Body of pancreas (tissue), 4 donors: ENCODE data around the gene RASGRP2. TPM values are rescaled to one million over a fixed set of nuclear protein-coding genes. Genes with fewer than 3 reads are reported as not detected.

Experiments used
- ATAC-seq: fragments of 150-250 bp; one replicate; pipeline ENCODE4 v1.9.1; 2016
- DNase-seq, 4 donors: peaks; one replicate each; pipeline ENCODE4 v3.0.0-alpha.2; 2019
- H3K27ac ChIP-seq, 4 donors: fragments of 200-600 bp; sonication (generic); 1 replicate in 3 of 4; 2 replicates in 1 of 4; pipeline versions ENCODE4 v1.5.1 to v1.6.1; 2016 to 2019; ENCODE audit warnings: mild to moderate bottlenecking in 1 of 4, mixed read lengths in 1 of 4, moderate library complexity in 1 of 4
- H3K27me3 ChIP-seq, 2 donors: fragments of 200-600 bp; sonication (generic); one replicate each; pipeline ENCODE4 v1.6.0; 2016; ENCODE audit warnings: mild to moderate bottlenecking in 1 of 2
- H3K36me3 ChIP-seq, 2 donors: fragments of 200-600 bp; sonication (generic); replicated peaks in 1 of 2; 2 replicates each; pipeline ENCODE4 v1.5.1; 2016; ENCODE audit warnings: low read depth in 2 of 2; ENCODE audit not compliant: insufficient read depth in 1 of 2
- H3K4me1 ChIP-seq: fragments of 200-600 bp; sonication (generic); one replicate; pipeline ENCODE4 v1.6.0; 2016
- H3K4me3 ChIP-seq, 2 donors: fragments of 200-600 bp; sonication (generic); 1 replicate in 1 of 2; 2 replicates in 1 of 2; pipeline ENCODE4 v1.5.1; 2016 to 2019
- H3K9me3 ChIP-seq, 3 donors: fragments of 200-600 bp; sonication (generic); 1 replicate in 2 of 3; 2 replicates in 1 of 3; pipeline ENCODE4 v1.5.1; 2016
- POLR2A ChIP-seq, 3 donors: fragments of 450-650 bp; IDR thresholded peaks; one replicate each; pipeline ENCODE4 v1.6.1; 2016; ENCODE audit warnings: antibody characterized with exemption in 3 of 3, mild to moderate bottlenecking in 2 of 3
- WGBS, 2 donors: methylation state at CpG; one replicate each; pipeline ENCODE4 v1.1.5; 2017; 5-methylcytosine and 5-hydroxymethylcytosine counted together
- intact Hi-C: fragments of 100-400 bp; cut with DNase I; formaldehyde crosslinking; loops from one replicate; pipeline ENCODE4 v1.15.1; 2023
- total RNA-seq, 2 donors: library from RNA; depleted of rRNA; stranded (reverse); fragments of >200 nt; gene quantifications; one replicate each; pipeline ENCODE4 v1.1.0, GENCODE V29; 2016
- TF ChIP-seq, protein P1 (sequence below), 7 experiments: fragments of 450-650 bp in 4 of 7; fragments of 200-600 bp in 3 of 7; sonication (generic) in 3 of 7; IDR thresholded peaks; one replicate each; pipeline ENCODE4 v1.5.1; 2016 to 2019; ENCODE audit warnings: antibody characterized with exemption in 7 of 7

RASGRP2 gene
- total RNA-seq, 2 donors from 2014 or later: 4.6 to 17.9 TPM

DNA sequence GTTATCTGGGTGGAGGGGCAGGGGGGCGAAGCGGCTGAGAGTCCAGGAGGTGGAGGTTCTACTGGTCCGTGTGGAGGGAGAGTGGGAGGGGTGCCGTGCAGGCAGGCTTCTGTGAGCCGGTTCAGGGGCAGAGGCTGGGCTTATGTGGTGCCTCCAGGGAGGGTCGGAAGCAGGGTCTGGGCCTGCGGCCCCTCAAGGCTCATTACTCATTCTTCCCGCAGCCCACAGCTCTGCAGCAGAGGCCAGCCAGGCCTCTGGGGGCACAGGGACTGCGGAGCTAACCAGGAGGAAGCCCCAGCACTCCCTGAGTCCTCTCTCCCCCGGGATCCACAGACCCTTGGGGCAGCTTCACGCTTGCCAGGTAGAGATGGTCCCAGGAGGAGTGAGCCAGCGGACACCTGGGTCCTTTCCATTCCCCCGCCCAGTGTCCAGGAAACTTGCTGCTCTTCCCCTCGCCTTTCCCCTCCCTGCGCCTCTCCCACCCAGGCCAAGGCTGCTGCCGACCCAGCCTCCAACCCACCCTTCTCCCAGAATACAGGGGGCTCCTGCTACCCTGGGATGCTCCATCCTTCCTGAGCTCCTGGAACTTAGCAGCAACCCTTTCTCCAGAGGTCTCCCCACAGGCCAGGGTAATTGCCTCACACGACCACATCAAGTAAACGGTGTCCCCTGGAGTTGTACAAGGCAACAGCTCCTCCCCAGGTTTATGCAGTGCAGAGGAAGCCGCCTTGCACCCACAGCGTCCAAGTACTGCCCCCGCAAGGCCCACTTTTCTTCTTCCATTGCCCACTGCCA is 27.3 kb downstream of the RASGRP2 start:
- H3K4me1 ChIP-seq: peaks cover 13% of the 10 kb centered on the region
- intact Hi-C loops: no loop called here
- no peaks in the 10 kb centered on the region for H3K9me3 ChIP-seq
- H3K27ac ChIP-seq: no peak overlapping the region
- DNase-seq (no peak), ATAC-seq (no peak)
- no peaks in the 10 kb centered on the region for H3K36me3 ChIP-seq
- H3K4me3 ChIP-seq: no peak overlapping the region
- H3K27me3 ChIP-seq: peaks cover 0 to 37% of the 10 kb centered on the region in 2 donors
- 41 to 46% methylated on average over 13 to 21 of the region's 21 CpGs for WGBS, 2 donors
- TF ChIP-seq, protein P1, sequence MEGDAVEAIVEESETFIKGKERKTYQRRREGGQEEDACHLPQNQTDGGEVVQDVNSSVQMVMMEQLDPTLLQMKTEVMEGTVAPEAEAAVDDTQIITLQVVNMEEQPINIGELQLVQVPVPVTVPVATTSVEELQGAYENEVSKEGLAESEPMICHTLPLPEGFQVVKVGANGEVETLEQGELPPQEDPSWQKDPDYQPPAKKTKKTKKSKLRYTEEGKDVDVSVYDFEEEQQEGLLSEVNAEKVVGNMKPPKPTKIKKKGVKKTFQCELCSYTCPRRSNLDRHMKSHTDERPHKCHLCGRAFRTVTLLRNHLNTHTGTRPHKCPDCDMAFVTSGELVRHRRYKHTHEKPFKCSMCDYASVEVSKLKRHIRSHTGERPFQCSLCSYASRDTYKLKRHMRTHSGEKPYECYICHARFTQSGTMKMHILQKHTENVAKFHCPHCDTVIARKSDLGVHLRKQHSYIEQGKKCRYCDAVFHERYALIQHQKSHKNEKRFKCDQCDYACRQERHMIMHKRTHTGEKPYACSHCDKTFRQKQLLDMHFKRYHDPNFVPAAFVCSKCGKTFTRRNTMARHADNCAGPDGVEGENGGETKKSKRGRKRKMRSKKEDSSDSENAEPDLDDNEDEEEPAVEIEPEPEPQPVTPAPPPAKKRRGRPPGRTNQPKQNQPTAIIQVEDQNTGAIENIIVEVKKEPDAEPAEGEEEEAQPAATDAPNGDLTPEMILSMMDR (IDR thresholded peaks at IDR 0.05): no peak
- no peak for TF ChIP-seq POLR2A (IDR thresholded peaks at IDR 0.05)

GRCh38 chr11:64715756-64716472 is 28.0 kb downstream of the RASGRP2 start:
- no peaks in the 10 kb centered on the region for H3K36me3 ChIP-seq
- no peak overlapping the region for H3K27ac ChIP-seq
- intact Hi-C loops: no loop called here
- DNase-seq: no peak
- H3K4me1 ChIP-seq: peaks cover 13% of the 10 kb centered on the region
- peaks cover 0 to 44% of the 10 kb centered on the region in 2 donors for H3K27me3 ChIP-seq
- no peak overlapping the region for H3K4me3 ChIP-seq
- TF ChIP-seq POLR2A (IDR thresholded peaks at IDR 0.05): no peak
- TF ChIP-seq, protein P1 (IDR thresholded peaks at IDR 0.05): no peak
- 31 to 43% methylated on average over 10 to 13 of the region's 13 CpGs for WGBS, 2 donors
- H3K9me3 ChIP-seq: no peaks in the 10 kb centered on the region
- ATAC-seq: no peak

GRCh38 chr11:64715110-64715509 is 28.8 kb downstream of the RASGRP2 start:
- intact Hi-C loops: no loop called here
- no peak overlapping the region for H3K27ac ChIP-seq
- peaks cover 13% of the 10 kb centered on the region for H3K4me1 ChIP-seq
- 8 to 17% methylated on average over 5 of the region's 5 CpGs for WGBS, 2 donors
- peaks cover 0 to 52% of the 10 kb centered on the region in 2 donors for H3K27me3 ChIP-seq
- no peak overlapping the region for H3K4me3 ChIP-seq
- H3K9me3 ChIP-seq: no peaks in the 10 kb centered on the region
- no peak for ATAC-seq
- no peak for TF ChIP-seq POLR2A (IDR thresholded peaks at IDR 0.05)
- TF ChIP-seq, protein P1 (IDR thresholded peaks at IDR 0.05): no peak
- no peaks in the 10 kb centered on the region for H3K36me3 ChIP-seq
- no peak for DNase-seq

- Histone ChIP-seq H3K4me3 (no peak overlapping the region), H3K36me3 (no peaks in the 10 kb centered on the region), H3K27me3 (peaks cover 0 to 52% of the 10 kb centered on the region in 2 donors), H3K9me3 (no peaks in the 10 kb centered on the region), H3K4me1 (peaks cover 13% of the 10 kb centered on the region), H3K27ac (no peak overlapping the region)
- no peak for TF ChIP-seq POLR2A (IDR thresholded peaks at IDR 0.05)
- TF ChIP-seq, protein P1 (IDR thresholded peaks at IDR 0.05): no peak
- intact Hi-C loops: no loop called here
- no peak for ATAC-seq
- DNase-seq: no peak
- 43 to 46% methylated on average over 5 of the region's 5 CpGs for WGBS, 2 donors
These were observed 29.3 kb downstream of the RASGRP2 start for GRCh38 chr11:64714666-64715065.
